Ectodermal cell (in vitro differentiated cells): Measurements from ENCODE around the gene PAEP.

Experiments used
- H3K27ac ChIP-seq: 2 replicates; pipeline ENCODE4 v1.7.0; 2013; ENCODE audit warnings: mild to moderate bottlenecking, low read depth, low read length; ENCODE audit not compliant: insufficient read depth, poor library complexity, severe bottlenecking
- H3K27me3 ChIP-seq: 2 replicates; pipeline ENCODE4 v1.7.0; 2013; ENCODE audit warnings: mild to moderate bottlenecking, low read length; ENCODE audit not compliant: insufficient read depth, control insufficient read depth, poor library complexity, severe bottlenecking
- H3K36me3 ChIP-seq: one replicate; pipeline ENCODE4 v1.7.0; 2013; ENCODE audit warnings: low read length; ENCODE audit not compliant: control insufficient read depth, insufficient read depth
- H3K4me1 ChIP-seq: one replicate; pipeline ENCODE4 v1.7.0; 2013; ENCODE audit warnings: low read length; ENCODE audit not compliant: control insufficient read depth, insufficient read depth
- H3K4me3 ChIP-seq: 2 replicates; pipeline ENCODE4 v1.7.0; 2013; ENCODE audit warnings: low read depth, low read length, control low read depth; ENCODE audit not compliant: insufficient read depth
- H3K9me3 ChIP-seq: 2 replicates; pipeline ENCODE4 v1.7.0; 2013; ENCODE audit warnings: mild to moderate bottlenecking, low read length, moderate library complexity; ENCODE audit not compliant: control insufficient read depth
- WGBS, 2 experiments: methylation state at CpG; one replicate each; pipeline ENCODE4 v1.1.7; 2013; ENCODE audit warnings: missing lambda C conversion rate in 2 of 2; 5-methylcytosine and 5-hydroxymethylcytosine counted together

Gene PAEP

GRCh38 chr9:135615666-135616618, 54.4 kb downstream of the PAEP start:
- no peaks in the 10 kb centered on the region for H3K4me1 ChIP-seq
- H3K27ac ChIP-seq, result no peak overlapping the region
- no peaks in the 10 kb centered on the region for H3K36me3 ChIP-seq
- 85 to 87% methylated on average over 31 of the region's 31 CpGs for WGBS, 2 experiments
- no peaks in the 10 kb centered on the region for H3K27me3 ChIP-seq
- H3K9me3 ChIP-seq, result no peaks in the 10 kb centered on the region
- no peak overlapping the region for H3K4me3 ChIP-seq
